Transverse colon (tissue), 4 donors: ENCODE results near the gene EID3.
"Not testable (repeated sequence)": the region's sequence is repeated elsewhere in the genome, so short reads cannot be mapped to it uniquely, and the experiment has no call there.

Experiments used
- EP300 ChIP-seq: sonication (generic); formaldehyde crosslinking; IDR thresholded peaks from one replicate; pipeline ENCODE4 v1.6.1; 2017; ENCODE audit warnings: antibody characterized with exemption, low read depth
- POLR2A ChIP-seq: fragments of 450-650 bp; IDR thresholded peaks from one replicate; pipeline ENCODE4 v1.6.1; 2016; ENCODE audit warnings: antibody characterized with exemption, mild to moderate bottlenecking, moderate library complexity
- POLR2AphosphoS5 ChIP-seq, 3 donors: sonication (generic); formaldehyde crosslinking; IDR thresholded peaks; one replicate each; pipeline ENCODE4 v1.6.1; 2016; ENCODE audit warnings: antibody characterized with exemption in 3 of 3
- TF ChIP-seq, protein P1 (sequence below), 5 experiments: fragments of 200-600 bp in 3 of 5; fragments of 450-650 bp in 2 of 5; sonication (generic) in 3 of 5; IDR thresholded peaks; 1 replicate in 2 of 5; 2 replicates in 3 of 5; pipeline ENCODE4 v1.5.1; 2016 to 2017; ENCODE audit warnings: antibody characterized with exemption in 5 of 5, inconsistent platforms in 3 of 5, mild to moderate bottlenecking in 2 of 5, moderate library complexity in 1 of 5

DNA sequence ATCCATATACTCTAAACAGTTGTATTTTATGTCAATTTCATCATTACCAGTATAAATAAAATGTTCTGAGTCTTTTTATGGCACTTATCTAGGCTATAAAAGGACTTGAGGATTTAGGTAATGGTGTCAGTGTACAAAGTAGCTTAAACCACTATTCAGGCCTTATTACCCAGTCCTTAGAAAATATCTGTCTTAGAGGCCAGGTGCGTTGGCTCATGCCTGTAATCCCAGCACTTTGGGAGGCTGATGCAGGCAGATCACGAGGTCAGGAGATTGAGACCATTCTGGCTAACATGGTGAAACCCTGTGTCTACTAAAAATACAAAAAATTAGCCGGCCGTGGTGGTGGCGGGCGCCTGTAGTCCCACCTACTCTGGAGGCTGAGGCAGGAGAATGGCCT, 24.7 kb downstream of the EID3 start:
- TF ChIP-seq, protein P1, sequence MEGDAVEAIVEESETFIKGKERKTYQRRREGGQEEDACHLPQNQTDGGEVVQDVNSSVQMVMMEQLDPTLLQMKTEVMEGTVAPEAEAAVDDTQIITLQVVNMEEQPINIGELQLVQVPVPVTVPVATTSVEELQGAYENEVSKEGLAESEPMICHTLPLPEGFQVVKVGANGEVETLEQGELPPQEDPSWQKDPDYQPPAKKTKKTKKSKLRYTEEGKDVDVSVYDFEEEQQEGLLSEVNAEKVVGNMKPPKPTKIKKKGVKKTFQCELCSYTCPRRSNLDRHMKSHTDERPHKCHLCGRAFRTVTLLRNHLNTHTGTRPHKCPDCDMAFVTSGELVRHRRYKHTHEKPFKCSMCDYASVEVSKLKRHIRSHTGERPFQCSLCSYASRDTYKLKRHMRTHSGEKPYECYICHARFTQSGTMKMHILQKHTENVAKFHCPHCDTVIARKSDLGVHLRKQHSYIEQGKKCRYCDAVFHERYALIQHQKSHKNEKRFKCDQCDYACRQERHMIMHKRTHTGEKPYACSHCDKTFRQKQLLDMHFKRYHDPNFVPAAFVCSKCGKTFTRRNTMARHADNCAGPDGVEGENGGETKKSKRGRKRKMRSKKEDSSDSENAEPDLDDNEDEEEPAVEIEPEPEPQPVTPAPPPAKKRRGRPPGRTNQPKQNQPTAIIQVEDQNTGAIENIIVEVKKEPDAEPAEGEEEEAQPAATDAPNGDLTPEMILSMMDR (IDR thresholded peaks at IDR 0.05): not testable (repeated sequence)
- TF ChIP-seq POLR2A; EP300; POLR2AphosphoS5 (IDR thresholded peaks at IDR 0.05): not testable (repeated sequence)
